Esophagus squamous epithelium (tissue), 5 donors: ENCODE data around the gene CSNK1G1. TPM values are rescaled to one million over a fixed set of nuclear protein-coding genes. Genes with fewer than 3 reads are reported as not detected.
A peak's percentile ranks its signal among the peaks of the same experiment; 100 is the strongest.

Experiments
- DNase-seq: peaks from one replicate; lab custom pipeline; 2025; lab: John Stamatoyannopoulos, UW
- H3K27ac ChIP-seq, 4 donors: fragments of 200-600 bp; sonication (generic); one replicate each; pipeline ENCODE4 v1.5.1; 2016 to 2019; ENCODE audit warnings: mild to moderate bottlenecking in 1 of 4
- H3K27me3 ChIP-seq, 4 donors: fragments of 200-600 bp; sonication (generic); 1 replicate in 3 of 4; 2 replicates in 1 of 4; pipeline versions ENCODE4 v1.5.1 to v1.6.0; 2017 to 2021; ENCODE audit warnings: antibody characterized with exemption in 1 of 4
- H3K36me3 ChIP-seq, 3 donors: fragments of 200-600 bp; sonication (generic); one replicate each; pipeline ENCODE4 v1.5.1; 2016 to 2019
- H3K4me1 ChIP-seq, 3 donors: fragments of 200-600 bp; sonication (generic); one replicate each; pipeline ENCODE4 v1.5.1; 2017 to 2019
- H3K4me3 ChIP-seq, 4 donors: fragments of 200-600 bp; sonication (generic); 1 replicate in 3 of 4; 2 replicates in 1 of 4; pipeline ENCODE4 v1.5.1; 2016 to 2019; ENCODE audit warnings: mild to moderate bottlenecking in 2 of 4, moderate library complexity in 1 of 4
- H3K9me3 ChIP-seq, 3 donors: fragments of 200-600 bp; sonication (generic); one replicate each; pipeline ENCODE4 v1.5.1; 2016 to 2019
- POLR2A ChIP-seq, 4 donors: fragments of 450-650 bp; IDR thresholded peaks; one replicate each; pipeline ENCODE4 v1.6.1; 2017; ENCODE audit warnings: antibody characterized with exemption in 4 of 4, mild to moderate bottlenecking in 4 of 4, moderate library complexity in 3 of 4
- WGBS, 2 donors: methylation state at CpG; one replicate each; pipeline ENCODE4 v1.1.5; 2018; 5-methylcytosine and 5-hydroxymethylcytosine counted together
- intact Hi-C: fragments of 100-400 bp; cut with DNase I; formaldehyde crosslinking; loops from one replicate; pipeline ENCODE4 v1.15.0; 2022
- total RNA-seq, 4 donors: library from RNA; depleted of rRNA; stranded (reverse); fragments of >200 nt; gene quantifications; one replicate each; pipeline ENCODE4 v1.1.0, GENCODE V29; 2016
- TF ChIP-seq, protein P1 (sequence below), 6 experiments: fragments of 450-650 bp in 4 of 6; fragments of 200-600 bp in 2 of 6; sonication (generic) in 2 of 6; IDR thresholded peaks; one replicate each; pipeline ENCODE4 v1.5.1; 2016 to 2019; ENCODE audit warnings: antibody characterized with exemption in 6 of 6, mild to moderate bottlenecking in 4 of 6, moderate library complexity in 4 of 6
- donor health status: DM: yes; HTN: yes; CAD: no.

Gene CSNK1G1
- total RNA-seq, 4 donors from 2014 or later: 15.0 to 21.4 (median 16.8) TPM

DNA sequence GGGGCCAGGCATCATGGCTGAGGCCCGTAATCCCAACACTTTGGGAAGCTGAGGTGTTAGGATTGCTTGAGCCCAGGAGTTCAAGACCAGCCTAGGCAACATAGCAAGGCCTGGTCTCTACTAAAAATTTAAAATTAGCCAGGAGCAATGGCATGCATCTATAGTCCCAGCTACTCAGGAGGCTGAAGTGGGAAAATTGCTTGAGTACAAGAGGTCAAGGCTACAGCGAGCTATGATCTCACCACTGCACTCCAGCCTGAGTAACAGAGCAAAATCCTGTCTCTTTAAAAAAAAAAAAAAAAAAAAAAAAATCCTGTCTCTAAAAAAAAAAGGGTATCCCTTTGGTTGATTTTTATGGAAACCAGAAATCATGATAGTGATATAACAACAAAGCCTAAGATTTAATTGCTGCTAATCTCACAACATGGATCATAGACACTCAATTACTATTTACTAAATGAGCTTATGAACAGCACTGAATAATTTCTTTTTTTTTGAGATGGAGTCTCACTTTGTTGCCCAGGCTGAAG lies 13.2 kb upstream of the CSNK1G1 start:
- intact Hi-C loops: no loop called here
- TF ChIP-seq POLR2A (IDR thresholded peaks at IDR 0.05): no peak
- TF ChIP-seq, protein P1, sequence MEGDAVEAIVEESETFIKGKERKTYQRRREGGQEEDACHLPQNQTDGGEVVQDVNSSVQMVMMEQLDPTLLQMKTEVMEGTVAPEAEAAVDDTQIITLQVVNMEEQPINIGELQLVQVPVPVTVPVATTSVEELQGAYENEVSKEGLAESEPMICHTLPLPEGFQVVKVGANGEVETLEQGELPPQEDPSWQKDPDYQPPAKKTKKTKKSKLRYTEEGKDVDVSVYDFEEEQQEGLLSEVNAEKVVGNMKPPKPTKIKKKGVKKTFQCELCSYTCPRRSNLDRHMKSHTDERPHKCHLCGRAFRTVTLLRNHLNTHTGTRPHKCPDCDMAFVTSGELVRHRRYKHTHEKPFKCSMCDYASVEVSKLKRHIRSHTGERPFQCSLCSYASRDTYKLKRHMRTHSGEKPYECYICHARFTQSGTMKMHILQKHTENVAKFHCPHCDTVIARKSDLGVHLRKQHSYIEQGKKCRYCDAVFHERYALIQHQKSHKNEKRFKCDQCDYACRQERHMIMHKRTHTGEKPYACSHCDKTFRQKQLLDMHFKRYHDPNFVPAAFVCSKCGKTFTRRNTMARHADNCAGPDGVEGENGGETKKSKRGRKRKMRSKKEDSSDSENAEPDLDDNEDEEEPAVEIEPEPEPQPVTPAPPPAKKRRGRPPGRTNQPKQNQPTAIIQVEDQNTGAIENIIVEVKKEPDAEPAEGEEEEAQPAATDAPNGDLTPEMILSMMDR (IDR thresholded peaks at IDR 0.05): no peak
- Histone ChIP-seq H3K27me3 (no peaks in the 10 kb centered on the region), H3K4me1 (no peaks in the 10 kb centered on the region), H3K4me3 (no peak overlapping the region), H3K9me3 (no peaks in the 10 kb centered on the region), H3K27ac (no peak overlapping the region), H3K36me3 (no peaks in the 10 kb centered on the region)
- DNase-seq: no peak
- WGBS, 2 donors: 89 to 96% methylated on average over 2 of the region's 2 CpGs

DNA sequence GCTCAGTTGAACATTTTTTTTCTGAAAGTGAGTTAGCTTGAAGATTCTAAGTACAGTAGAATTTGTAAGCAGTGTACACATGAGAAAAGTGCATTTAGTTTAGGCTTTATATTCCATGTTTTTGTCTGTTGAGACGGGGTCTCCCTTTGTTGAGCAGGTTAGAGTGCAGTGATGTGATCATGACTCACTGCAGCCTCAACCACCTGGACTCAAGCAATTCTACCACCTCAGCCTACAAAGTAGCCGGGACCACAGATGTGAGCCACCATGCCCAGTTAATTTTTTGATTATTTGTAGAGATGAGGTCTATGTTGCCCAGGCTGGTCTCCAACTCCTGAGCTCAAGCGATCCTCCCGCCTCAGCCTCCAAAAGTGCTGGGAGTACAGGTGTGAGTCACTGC lies 5.3 kb upstream of the CSNK1G1 start:
- no peak overlapping the region for H3K27ac ChIP-seq
- TF ChIP-seq, protein P1 (IDR thresholded peaks at IDR 0.05): no peak
- no peak for TF ChIP-seq POLR2A (IDR thresholded peaks at IDR 0.05)
- no peaks in the 10 kb centered on the region for H3K27me3 ChIP-seq
- no peak overlapping the region for H3K4me3 ChIP-seq
- WGBS, 2 donors: 85 to 95% methylated on average over 3 to 4 of the region's 4 CpGs
- intact Hi-C loops: no loop called here
- no peaks in the 10 kb centered on the region for H3K9me3 ChIP-seq
- peaks cover 0 to 9% (median 5%) of the 10 kb centered on the region in 3 donors for H3K4me1 ChIP-seq
- H3K36me3 ChIP-seq: no peaks in the 10 kb centered on the region
- no peak for DNase-seq

DNA sequence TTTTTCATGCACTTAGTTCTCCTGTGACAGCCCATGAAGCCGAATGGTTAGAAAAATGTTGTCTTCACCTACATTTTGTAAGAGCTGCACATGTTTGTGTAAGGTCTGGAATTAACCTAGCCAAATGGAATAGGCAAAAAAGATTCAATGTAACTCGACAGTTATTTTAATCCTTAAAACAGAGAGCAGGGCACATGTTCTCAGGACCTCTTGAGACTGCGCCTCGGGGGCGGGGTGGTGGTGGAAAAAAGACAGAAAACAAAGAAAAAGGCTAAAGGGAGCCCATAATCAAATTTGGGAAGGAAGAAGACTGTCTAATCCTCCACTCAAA lies 702 bp upstream of the CSNK1G1 start:
- TF ChIP-seq, protein P1 (IDR thresholded peaks at IDR 0.05): no peak
- TF ChIP-seq POLR2A (IDR thresholded peaks at IDR 0.05): no peak
- Histone ChIP-seq H3K4me3 (peak overlapping the region; percentile 68 to 80 (median 72)), H3K27me3 (no peaks in the 10 kb centered on the region), H3K4me1 (peaks cover 3 to 30% (median 11%) of the 10 kb centered on the region in 3 donors), H3K27ac (peak overlapping the region; percentile 79 to 89 (median 81)), H3K9me3 (no peaks in the 10 kb centered on the region), H3K36me3 (peaks cover 0 to 7% (median 0%) of the 10 kb centered on the region in 3 donors)
- WGBS, 2 donors: 34 to 44% methylated on average over 5 of the region's 5 CpGs
- DNase-seq: no peak
- intact Hi-C loops: loop anchor here (10.0 kb wide), 2 partner anchors 142 to 202 kb away; partner anchors contain the start of gene SNX22

DNA sequence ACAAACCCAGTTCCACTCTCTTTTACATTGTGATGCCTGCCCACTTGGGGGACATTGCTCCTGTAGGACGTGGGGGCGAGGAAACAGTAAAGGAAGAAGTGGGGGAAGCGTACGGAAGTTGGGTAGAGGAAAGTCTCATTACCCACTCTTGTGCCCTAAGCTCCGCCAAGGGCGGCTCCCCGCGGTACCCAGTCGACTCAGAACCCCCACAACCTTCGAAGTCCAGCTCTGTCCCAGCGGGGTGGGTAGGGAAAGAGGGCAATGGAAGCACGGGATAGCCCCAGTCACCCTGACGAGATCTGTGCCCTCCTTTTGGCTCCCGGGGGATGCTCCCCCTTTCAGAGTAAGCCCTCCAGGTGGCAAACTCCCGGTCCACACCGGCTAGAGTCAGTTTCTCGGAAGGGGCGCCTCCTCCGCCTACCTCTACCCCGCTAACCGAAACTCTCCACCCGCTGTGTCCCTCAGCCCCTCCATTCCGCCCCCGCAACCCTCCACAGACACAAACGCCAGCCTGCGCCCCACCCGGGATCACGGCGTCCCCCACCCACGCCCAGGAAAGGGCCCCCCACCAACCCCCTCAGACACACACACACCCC lies 527 bp downstream of the CSNK1G1 start:
- DNase-seq: no peak
- Histone ChIP-seq H3K9me3 (no peaks in the 10 kb centered on the region), H3K27me3 (no peaks in the 10 kb centered on the region), H3K4me1 (peaks cover 3 to 30% (median 11%) of the 10 kb centered on the region in 3 donors), H3K27ac (peak overlapping the region; percentile 79 to 89 (median 81)), H3K36me3 (peaks cover 0 to 7% (median 0%) of the 10 kb centered on the region in 3 donors), H3K4me3 (peak overlapping the region; percentile 68 to 80 (median 72))
- intact Hi-C loops: loop anchor here (10.0 kb wide), 2 partner anchors 141 to 201 kb away; partner anchors contain the start of gene SNX22
- TF ChIP-seq, protein P1 (IDR thresholded peaks at IDR 0.05): no peak
- TF ChIP-seq POLR2A (IDR thresholded peaks at IDR 0.05): no peak
- 0% methylated on average over 11 to 14 of the region's 30 CpGs for WGBS, 2 donors

DNA sequence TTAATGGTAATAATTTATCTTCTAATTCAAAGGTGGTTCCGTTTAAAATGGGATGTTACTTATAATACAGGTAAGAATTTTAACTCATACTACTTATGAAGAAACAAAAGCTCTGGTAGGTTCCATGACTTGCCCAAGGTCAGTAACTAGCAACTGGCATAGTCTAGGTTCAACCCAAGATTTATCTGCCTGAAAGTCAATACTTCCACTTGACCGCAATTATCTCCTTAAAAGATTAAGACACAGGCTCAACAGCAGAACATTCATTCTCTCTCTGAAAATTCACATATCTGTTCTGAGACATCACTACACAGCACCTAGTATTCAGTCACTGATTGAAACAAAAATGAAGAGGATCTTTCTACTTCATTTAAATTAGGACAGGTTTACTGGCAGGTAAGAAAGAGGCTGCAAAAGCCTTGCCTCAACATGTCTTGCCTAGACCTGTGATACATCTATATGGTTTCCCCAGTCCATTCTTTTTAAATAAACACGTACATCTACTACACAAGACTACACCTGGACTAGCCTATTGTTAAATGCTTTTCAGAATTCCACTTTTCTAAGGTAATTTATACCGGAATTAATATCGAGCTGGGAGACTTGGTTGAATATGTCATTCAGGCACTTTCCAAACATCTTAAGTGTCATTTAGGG lies 1.2 kb downstream of the CSNK1G1 start:
- intact Hi-C loops: loop anchor here (10.0 kb wide), 2 partner anchors 140 to 200 kb away; partner anchors contain the start of gene SNX22
- peaks cover 0 to 7% (median 0%) of the 10 kb centered on the region in 3 donors for H3K36me3 ChIP-seq
- H3K9me3 ChIP-seq: no peaks in the 10 kb centered on the region
- H3K27me3 ChIP-seq: no peaks in the 10 kb centered on the region
- H3K4me1 ChIP-seq: peaks cover 3 to 30% (median 11%) of the 10 kb centered on the region in 3 donors
- TF ChIP-seq POLR2A (IDR thresholded peaks at IDR 0.05): no peak
- TF ChIP-seq, protein P1 (IDR thresholded peaks at IDR 0.05): no peak
- peak overlapping the region; percentile 79 to 89 (median 81) for H3K27ac ChIP-seq
- H3K4me3 ChIP-seq: peak overlapping the region; percentile 68 to 80 (median 72)
- no peak for DNase-seq
- 17 to 21% methylated on average over 5 of the region's 5 CpGs for WGBS, 2 donors
